ENCODE results near the gene STARD3.

The STARD3 gene

GRCh38 chr17:39711851-39712250, 74.9 kb downstream of the STARD3 start:
- no peak for DNase-seq (ENCODE audit: extremely low spot score)
- TF ChIP-seq LEF1 (IDR thresholded peaks at IDR 0.05; ENCODE audit: borderline replicate concordance) = no peak
- no peak for TF ChIP-seq SP1 (IDR thresholded peaks at IDR 0.05)
- TF ChIP-seq L3MBTL2 (conservative IDR thresholded peaks at IDR 0.05) = no peak
- no peak for TF ChIP-seq BHLHE40 (IDR thresholded peaks at IDR 0.05; ENCODE audit: borderline replicate concordance)
- POLR2A ChIA-PET = interaction anchor here (0.8 kb wide), 1 partner anchor 12 kb away, joined by 4 read pairs; the partner anchor contains the start of gene ERBB2
- CTCF ChIA-PET = no interaction called here

All from HEK293T (cell line).